ENCODE measurements around the gene SDF2L1.
"Not testable (repeated sequence)": the region's sequence is repeated elsewhere in the genome, so short reads cannot be mapped to it uniquely, and the experiment has no call there.

The SDF2L1 gene

GRCh38 chr22:21665047-21665851, 23.1 kb downstream of the SDF2L1 start:
- no peak for DNase-seq

GRCh38 chr22:21666786-21667185, 24.7 kb downstream of the SDF2L1 start:
- DNase-seq = no peak

GRCh38 chr22:21669026-21669425, 26.9 kb downstream of the SDF2L1 start:
- no peak for DNase-seq

- no peak for DNase-seq
These were observed 30.1 kb downstream of the SDF2L1 start for GRCh38 chr22:21672107-21672629.

DNA sequence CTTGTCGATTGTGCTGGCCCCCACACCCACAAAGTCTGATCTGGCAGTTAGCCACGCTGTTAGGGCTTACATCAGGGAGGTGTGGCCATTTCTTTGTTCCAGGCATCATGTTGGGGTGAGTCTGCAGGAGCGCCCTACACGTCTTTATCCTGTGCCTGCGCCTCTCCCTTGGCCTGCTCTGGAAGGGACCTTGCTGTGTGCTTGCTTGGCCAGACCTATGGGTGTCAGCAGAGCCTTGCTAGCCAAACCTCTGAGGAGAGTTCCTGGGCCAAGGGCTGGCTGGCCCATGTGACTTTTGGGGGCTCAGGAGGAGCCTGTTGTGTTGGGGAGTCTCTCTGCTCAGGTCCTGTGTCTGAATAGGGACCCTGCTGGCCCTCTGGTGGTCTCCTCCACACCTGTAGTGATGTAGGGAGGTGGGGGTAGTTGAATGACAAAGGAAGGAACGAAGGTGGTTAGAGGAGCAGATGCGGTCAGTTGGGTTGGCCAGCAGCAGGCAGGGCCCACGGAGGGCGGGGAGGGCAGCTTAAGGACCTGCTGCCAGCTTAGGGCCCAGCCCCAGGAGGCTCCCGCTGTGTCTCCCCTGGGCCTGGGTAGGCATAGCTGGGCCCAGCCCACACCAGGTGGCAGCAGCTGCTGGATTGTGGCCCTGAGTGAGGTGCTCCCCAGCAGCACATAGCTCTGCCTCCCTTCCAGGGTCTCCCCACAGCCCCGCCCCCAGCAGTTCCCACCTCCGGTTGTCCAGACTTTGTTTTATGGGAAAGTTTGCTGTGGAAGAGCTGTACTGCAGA, 31.6 kb downstream of the SDF2L1 start:
- DNase-seq = no peak

DNA sequence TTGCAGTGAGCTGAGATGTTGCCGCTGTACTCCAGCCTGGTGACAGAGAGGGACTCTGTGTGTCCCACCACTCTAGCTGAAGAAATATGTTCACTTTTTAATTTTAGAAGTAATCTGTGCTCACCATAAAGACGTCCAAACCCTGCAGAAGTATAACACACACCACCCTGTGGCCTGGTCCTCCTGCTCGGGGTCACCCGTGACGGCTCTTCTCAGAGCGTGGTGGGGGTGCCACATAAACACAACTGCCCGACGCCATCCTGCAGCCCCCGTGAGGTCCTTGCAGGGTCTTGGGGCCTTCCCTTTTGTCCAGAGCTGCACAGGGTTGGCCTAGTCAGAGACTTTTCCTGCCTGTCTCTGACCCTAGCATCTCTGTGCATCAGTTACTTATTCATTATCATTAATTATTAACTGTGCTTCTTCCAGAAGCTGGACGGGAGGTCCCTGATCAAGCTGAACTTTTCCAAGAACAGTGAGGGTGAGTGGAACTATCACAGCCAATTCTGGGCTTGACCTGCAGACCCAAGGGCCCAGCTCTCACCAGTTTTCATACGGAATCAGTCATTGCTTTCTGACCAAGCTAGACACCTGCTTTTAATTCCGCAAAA, 32.6 kb downstream of the SDF2L1 start:
- DNase-seq = no peak

- DNase-seq = no peak
These were observed 35.7 kb downstream of the SDF2L1 start for GRCh38 chr22:21677606-21678443.

DNA sequence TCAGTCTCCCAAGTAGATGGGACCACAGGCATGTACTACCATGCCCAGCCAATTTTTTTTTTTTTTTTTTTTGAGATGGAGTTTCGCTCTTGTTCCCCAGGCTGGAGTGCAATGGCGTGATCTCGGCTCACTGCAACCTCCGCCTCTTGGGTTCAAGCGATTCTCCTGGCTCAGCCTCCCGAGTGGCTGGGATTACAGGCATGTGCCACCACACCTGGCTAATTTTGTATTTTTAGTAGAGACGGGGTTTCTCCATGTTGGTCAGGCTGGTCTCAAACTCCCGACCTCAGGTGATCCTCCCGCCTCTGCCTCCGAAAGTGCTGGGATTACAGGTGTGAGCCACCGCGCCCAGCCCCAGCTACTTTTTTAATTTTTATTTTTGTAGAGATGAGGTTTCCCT, 36.7 kb downstream of the SDF2L1 start:
- DNase-seq = not testable (repeated sequence)

GRCh38 chr22:21679383-21679782, 37.3 kb downstream of the SDF2L1 start:
- DNase-seq = no peak

DNA sequence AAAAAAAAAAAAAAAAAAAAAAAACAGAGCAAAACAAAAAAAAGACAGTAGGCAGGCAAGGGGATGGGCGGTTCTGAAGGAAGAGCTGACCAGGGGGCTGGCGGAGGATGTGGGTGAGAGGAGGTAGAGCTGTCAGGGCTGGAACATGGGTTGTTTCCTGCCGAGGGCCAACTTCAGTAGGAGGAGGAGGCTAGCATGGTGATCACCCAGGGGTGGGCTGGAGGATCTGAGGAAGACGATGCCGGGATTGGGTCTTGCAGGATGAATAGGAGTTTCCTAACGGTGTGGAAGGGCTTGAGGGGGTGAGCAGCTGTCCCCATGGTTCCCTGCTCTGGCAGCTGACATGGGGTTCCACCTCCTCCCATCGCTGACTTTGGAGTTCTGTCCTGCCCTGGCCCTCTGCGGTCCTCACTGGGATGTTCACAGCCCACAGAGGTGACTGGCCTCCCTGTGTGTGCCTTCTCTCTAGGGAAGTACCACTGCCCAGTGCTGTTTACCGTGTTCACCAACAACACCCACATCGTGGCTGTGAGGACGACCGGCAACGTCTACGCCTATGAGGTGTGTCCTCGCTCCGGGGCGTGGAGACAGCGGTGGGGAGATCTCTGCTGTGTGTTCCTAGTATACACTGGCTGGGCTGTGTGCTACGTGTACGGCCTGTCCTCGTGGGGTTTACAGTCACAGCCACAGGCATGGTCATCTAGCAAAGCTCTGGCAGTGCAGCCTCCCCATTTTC, 38.9 kb downstream of the SDF2L1 start:
- no peak for DNase-seq

GRCh38 chr22:21681566-21682370, 39.7 kb downstream of the SDF2L1 start:
- DNase-seq = no peak

DNA sequence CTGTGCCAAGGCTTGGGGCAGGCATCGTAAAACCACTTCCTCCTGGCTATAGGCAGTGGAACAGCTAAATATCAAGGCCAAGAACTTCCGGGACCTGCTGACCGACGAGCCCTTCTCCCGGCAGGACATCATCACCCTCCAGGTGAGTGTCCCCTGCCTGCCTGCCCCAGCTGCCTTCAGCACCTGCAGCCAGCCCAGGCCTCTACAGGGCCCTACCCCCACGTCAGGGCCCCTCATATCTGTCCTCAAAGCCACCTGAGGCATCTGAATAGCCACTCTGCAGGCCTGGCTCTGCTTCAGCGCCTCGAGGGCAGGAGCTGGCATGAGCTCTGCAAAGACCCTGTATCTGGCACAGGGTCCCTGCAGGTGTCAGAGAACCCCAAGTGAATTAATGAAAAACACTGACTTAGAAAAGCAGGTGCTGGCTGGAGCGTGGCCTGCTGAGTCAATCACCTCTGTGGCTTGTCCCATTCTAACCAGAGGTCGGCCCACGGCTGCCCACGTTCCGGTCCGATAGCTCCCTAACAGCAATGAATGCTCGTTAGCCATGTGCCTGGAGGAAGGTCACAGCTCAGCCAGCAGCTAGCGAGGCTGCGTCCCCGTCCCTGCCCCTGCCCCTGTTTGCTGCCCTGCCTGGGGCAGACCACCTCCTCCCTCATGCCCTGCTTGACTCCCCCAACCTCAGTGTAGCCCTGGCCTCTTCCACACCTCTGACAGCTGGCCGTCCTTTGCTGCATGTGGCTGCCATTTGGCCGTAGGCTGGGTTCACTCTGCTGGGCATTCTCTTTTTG, 40.5 kb downstream of the SDF2L1 start:
- no peak for DNase-seq

DNA sequence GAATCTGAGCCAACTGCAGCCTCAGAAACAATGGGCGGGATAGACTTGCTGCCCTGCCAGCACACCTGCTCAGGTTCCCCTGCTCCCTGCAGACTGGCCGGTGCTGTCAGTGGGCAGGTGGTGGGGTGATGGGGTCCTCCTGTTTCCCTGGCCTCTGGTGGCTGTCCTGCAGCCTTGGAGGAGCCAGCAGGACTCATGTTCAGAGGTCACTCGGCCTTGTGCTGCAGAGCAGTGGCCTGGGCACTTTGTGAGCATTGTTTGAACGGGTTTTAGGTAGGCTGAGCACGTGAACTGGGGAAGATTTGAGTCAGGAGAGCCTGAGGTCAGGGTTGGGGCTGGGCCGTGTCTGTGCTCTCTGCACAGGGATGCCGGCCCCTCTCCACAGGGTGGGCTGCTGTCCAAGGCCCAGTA, 41.3 kb downstream of the SDF2L1 start:
- DNase-seq = no peak

DNA sequence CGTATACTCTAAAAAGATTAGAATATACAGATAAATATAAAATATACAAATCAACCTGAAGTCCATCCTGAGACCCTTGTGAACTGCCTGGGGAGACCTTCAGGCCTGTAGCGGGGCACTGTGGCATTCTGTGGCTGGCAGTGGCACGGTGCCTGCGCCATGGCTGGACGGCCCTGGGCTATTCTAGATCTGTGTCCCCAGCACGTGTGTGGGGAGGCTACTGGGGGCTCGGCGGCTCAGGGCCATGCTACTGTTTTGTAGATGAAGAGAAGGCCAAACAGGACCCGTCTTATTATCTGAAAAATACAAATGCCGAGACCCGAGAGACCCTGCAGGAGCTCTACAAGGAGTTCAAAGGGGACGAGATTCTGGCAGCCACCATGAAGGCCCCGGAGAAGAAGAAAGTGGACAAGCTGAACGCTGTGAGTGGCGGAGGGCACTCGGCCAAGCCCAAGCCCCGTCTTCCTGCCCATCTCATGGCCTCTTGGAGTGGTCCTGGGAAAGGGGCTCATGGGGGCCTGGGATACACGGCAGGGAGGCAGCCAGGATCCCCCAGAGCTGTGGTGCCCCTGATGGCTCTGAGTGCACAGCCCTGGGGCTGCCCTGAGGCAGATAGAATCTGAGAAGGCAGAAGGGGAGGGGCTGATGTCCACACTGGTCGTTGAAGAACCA, 42.5 kb downstream of the SDF2L1 start:
- no peak for DNase-seq

DNA sequence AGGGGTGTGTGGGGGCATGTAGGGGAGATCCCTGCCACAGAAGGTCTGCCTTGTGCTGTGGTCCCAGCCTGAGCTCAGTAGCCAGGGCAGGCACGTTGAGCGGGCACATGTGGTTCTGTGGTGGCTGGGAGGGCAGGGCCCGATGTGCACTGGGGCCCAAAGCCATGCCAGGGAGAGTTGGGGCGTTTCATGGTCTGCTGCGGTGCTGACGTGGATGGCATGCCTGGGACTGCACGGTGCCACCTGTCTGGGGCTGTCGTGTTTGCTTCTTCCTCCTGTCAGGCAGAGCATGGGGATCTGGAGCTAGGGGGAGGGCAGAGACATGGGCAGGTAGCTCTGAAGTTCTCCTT, 43.0 kb downstream of the SDF2L1 start:
- no peak for DNase-seq

GRCh38 chr22:21686193-21686608, 44.1 kb downstream of the SDF2L1 start:
- DNase-seq = no peak

DNA sequence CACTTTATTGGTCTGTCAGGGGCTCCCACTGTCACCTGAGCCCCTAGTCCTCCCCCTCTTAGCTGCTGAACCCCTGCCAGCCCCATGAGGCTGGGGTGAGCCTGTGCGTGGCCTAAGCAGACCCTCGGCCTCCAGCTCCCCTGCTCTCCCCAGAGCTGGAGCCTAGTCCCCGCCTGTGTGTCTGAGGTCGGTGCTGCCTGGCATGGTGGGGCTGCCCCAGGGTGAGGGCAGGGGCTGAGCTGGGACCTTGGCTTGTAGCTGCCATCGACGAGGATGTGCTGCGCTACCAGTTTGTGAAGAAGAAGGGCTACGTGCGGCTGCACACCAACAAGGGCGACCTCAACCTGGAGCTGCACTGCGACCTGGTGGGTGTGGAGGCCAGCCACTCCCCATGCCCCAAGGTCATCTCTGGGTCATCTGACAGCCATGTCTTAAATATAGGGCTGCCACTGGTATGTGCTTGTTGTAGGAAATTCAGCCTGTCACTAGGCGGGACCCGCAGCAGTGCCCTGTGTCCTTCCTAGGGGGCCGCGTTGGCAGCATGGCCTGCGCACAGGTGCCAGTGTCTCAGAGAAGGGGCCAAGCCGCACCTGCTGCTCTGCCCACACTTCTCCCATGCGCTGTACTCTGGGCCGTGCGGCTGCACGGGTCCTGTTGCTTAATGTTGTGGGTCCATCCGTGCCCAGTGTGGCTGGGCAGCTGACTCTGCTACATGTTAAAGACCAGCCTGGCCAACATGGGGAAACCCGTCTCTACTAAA, 44.7 kb downstream of the SDF2L1 start:
- no peak for DNase-seq

DNA sequence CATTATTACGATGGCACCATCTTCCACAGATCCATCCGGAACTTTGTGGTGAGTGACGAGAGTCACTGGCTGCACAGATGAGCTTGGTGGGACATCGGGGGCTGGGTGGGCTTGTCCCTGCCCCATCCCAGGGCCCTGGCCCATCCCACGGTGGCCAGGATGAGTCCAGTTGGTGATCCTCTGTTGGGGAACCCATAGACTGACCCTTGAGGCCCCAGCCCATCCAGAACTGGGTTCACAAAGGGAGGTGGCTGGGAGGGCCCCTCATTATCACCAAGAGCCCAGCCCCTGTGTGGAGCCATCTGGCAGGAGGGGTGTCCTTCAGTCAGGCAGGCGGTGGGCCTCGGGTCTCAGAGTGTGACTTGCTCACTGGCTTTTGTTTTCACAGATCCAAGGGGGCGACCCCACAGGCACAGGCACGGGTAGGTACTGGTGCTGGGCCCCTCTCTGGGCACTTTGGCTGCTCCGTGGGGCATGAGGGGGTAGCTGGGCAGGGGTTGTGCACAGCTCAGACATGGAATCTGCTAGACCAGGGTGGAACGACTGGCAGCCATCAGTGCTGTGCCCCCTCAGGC, 45.7 kb downstream of the SDF2L1 start:
- DNase-seq = no peak

- DNase-seq = no peak
These were observed 46.2 kb downstream of the SDF2L1 start for GRCh38 chr22:21688341-21688705.
